IPS-15b (cell line): ENCODE results near the gene BBLN.

Experiments
- H3K27me3 ChIP-seq: one replicate; pipeline ENCODE4 v1.6.1; 2013; ENCODE audit warnings: low read length; ENCODE audit not compliant: control insufficient read depth, insufficient read depth
- H3K36me3 ChIP-seq: one replicate; pipeline ENCODE4 v1.6.1; 2013; ENCODE audit warnings: low read length; ENCODE audit not compliant: control insufficient read depth, insufficient read depth
- H3K4me1 ChIP-seq: one replicate; pipeline ENCODE4 v1.6.1; 2013; ENCODE audit warnings: mild to moderate bottlenecking, low read length; ENCODE audit not compliant: control insufficient read depth, insufficient read depth
- H3K4me3 ChIP-seq: one replicate; pipeline ENCODE4 v1.5.1; 2013; ENCODE audit warnings: low read depth, low read length
- H3K9ac ChIP-seq: one replicate; pipeline ENCODE4 v1.6.1; 2013; ENCODE audit warnings: low read depth, mild to moderate bottlenecking, low read length
- H3K9me3 ChIP-seq: one replicate; pipeline ENCODE4 v1.6.1; 2013; ENCODE audit warnings: mild to moderate bottlenecking, low read length; ENCODE audit not compliant: control insufficient read depth, insufficient read depth

BBLN gene

GRCh38 chr9:128191406-128192046 lies 31.5 kb downstream of the BBLN start, which contains the start of gene CIZ1:
Gene CIZ1, minus strand, starts transcription at chr9:128191572. Its CDS starts 715 bp downstream, at chr9:128190857.
- Histone ChIP-seq H3K4me1 (peaks cover 5% of the 10 kb centered on the region), H3K9me3 (no peaks in the 10 kb centered on the region), H3K9ac (peak within 1 kb of the TSS; percentile 83), H3K4me3 (peak within 1 kb of the TSS; percentile 89), H3K27me3 (no peaks in the 10 kb centered on the region), H3K36me3 (peaks cover 3% of the 10 kb centered on the region)

- no peak overlapping the region for H3K4me3 ChIP-seq
- no peak overlapping the region for H3K9ac ChIP-seq
- H3K9me3 ChIP-seq = no peaks in the 10 kb centered on the region
- H3K4me1 ChIP-seq = peaks cover 5% of the 10 kb centered on the region
- peaks cover 3% of the 10 kb centered on the region for H3K36me3 ChIP-seq
- no peaks in the 10 kb centered on the region for H3K27me3 ChIP-seq
Observed at GRCh38 chr9:128192601-128193371, 32.7 kb downstream of the BBLN start.

GRCh38 chr9:128193469-128194096 lies 33.5 kb downstream of the BBLN start:
- Histone ChIP-seq H3K36me3 (peaks cover 3% of the 10 kb centered on the region), H3K4me1 (peaks cover 5% of the 10 kb centered on the region), H3K9ac (no peak overlapping the region), H3K27me3 (no peaks in the 10 kb centered on the region), H3K9me3 (no peaks in the 10 kb centered on the region), H3K4me3 (no peak overlapping the region)

GRCh38 chr9:128201441-128202369 lies 41.6 kb downstream of the BBLN start:
- Histone ChIP-seq H3K36me3 (no peaks in the 10 kb centered on the region), H3K9ac (no peak overlapping the region), H3K4me1 (peaks cover 12% of the 10 kb centered on the region)

GRCh38 chr9:128202648-128203023 lies 42.6 kb downstream of the BBLN start:
- Histone ChIP-seq H3K9ac (no peak overlapping the region), H3K36me3 (no peaks in the 10 kb centered on the region), H3K27me3 (no peaks in the 10 kb centered on the region), H3K9me3 (no peaks in the 10 kb centered on the region), H3K4me1 (peaks cover 12% of the 10 kb centered on the region), H3K4me3 (peak overlapping the region; percentile 77)

More at GRCh38 chr9:128201441-128202369, 41.6 kb downstream of the BBLN start:
- no peaks in the 10 kb centered on the region for H3K9me3 ChIP-seq
- H3K27me3 ChIP-seq = no peaks in the 10 kb centered on the region
- no peak overlapping the region for H3K4me3 ChIP-seq

- Histone ChIP-seq H3K9ac (no peak within 1 kb of the TSS), H3K27me3 (no peaks in the 10 kb centered on the region), H3K9me3 (no peaks in the 10 kb centered on the region), H3K36me3 (no peaks in the 10 kb centered on the region), H3K4me1 (peaks cover 12% of the 10 kb centered on the region), H3K4me3 (peak within 1 kb of the TSS; percentile 77)
Observed at GRCh38 chr9:128203024-128203706, 43.1 kb downstream of the BBLN start, which contains the start of gene DNM1. Gene DNM1, plus strand, starts transcription at chr9:128203379. Its CDS starts 92 bp downstream, at chr9:128203471.

- no peaks in the 10 kb centered on the region for H3K9me3 ChIP-seq
- H3K4me3 ChIP-seq = peak overlapping the region; percentile 77
- H3K4me1 ChIP-seq = peaks cover 12% of the 10 kb centered on the region
- no peaks in the 10 kb centered on the region for H3K27me3 ChIP-seq
- no peak overlapping the region for H3K9ac ChIP-seq
- no peaks in the 10 kb centered on the region for H3K36me3 ChIP-seq
Observed at GRCh38 chr9:128203707-128204551, 43.9 kb downstream of the BBLN start.

- Histone ChIP-seq H3K4me1 (peaks cover 12% of the 10 kb centered on the region), H3K4me3 (peak overlapping the region; percentile 77)
Observed at GRCh38 chr9:128204858-128205257, 44.8 kb downstream of the BBLN start.

GRCh38 chr9:128205296-128205944 lies 45.4 kb downstream of the BBLN start:
- no peak overlapping the region for H3K4me3 ChIP-seq
- H3K27me3 ChIP-seq = no peaks in the 10 kb centered on the region
- H3K4me1 ChIP-seq = peaks cover 12% of the 10 kb centered on the region
- H3K36me3 ChIP-seq = no peaks in the 10 kb centered on the region
- no peaks in the 10 kb centered on the region for H3K9me3 ChIP-seq
- no peak overlapping the region for H3K9ac ChIP-seq

More at GRCh38 chr9:128204858-128205257, 44.8 kb downstream of the BBLN start:
- Histone ChIP-seq H3K9me3 (no peaks in the 10 kb centered on the region), H3K9ac (peak overlapping the region; percentile 63), H3K27me3 (no peaks in the 10 kb centered on the region), H3K36me3 (no peaks in the 10 kb centered on the region)

GRCh38 chr9:128206484-128206883 lies 46.4 kb downstream of the BBLN start:
- Histone ChIP-seq H3K27me3 (no peaks in the 10 kb centered on the region), H3K36me3 (no peaks in the 10 kb centered on the region), H3K9ac (no peak overlapping the region), H3K9me3 (no peaks in the 10 kb centered on the region), H3K4me1 (peaks cover 12% of the 10 kb centered on the region), H3K4me3 (no peak overlapping the region)
